H54 (cell line): ENCODE measurements around the gene CHAF1B.
A peak's percentile ranks its signal among the peaks of the same experiment; 100 is the strongest.

Experiments used
- DNase-seq: peaks from one replicate; pipeline ENCODE4 v3.0.0; 2011; ENCODE audit warnings: low spot score, mixed read lengths; ENCODE audit not compliant: insufficient read length
- FAIRE-seq: peaks from 3 replicates; lab custom pipeline; 2011; peaks lifted over from hg19 to GRCh38; lab: Jason Lieb, UNC
- POLR2A ChIP-seq: IDR thresholded peaks from 2 replicates; pipeline ENCODE4 v1.6.1; 2011; ENCODE audit warnings: low read depth, mild to moderate bottlenecking, low read length

The CHAF1B gene

DNA sequence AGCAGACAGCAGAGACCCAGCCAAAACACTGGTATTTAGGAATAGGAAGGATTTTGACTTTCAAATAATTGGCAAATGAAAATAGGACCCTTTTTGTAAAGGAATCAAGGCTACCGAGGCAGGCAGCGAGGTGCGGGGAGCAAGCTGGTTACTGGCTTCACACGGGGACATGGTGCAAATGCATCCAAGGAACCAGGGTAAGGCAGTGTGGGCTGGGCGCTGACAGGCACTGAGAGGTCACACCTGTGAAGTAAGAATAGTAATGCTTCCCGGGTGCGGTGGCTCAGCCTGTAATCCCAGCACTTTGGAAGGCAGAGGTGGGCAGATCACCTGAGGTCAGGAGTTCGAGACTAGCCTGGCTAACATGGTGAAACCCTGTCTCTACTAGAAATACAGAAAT is 15.5 kb downstream of the CHAF1B start:
- DNase-seq (no peak), FAIRE-seq (no peak)

GRCh38 chr21:36402339-36402738 is 17.1 kb downstream of the CHAF1B start:
- DNase-seq (no peak), FAIRE-seq (no peak)
- no peak for TF ChIP-seq POLR2A

More for the DNA sequence above, 15.5 kb downstream of the CHAF1B start:
- no peak for TF ChIP-seq POLR2A

DNA sequence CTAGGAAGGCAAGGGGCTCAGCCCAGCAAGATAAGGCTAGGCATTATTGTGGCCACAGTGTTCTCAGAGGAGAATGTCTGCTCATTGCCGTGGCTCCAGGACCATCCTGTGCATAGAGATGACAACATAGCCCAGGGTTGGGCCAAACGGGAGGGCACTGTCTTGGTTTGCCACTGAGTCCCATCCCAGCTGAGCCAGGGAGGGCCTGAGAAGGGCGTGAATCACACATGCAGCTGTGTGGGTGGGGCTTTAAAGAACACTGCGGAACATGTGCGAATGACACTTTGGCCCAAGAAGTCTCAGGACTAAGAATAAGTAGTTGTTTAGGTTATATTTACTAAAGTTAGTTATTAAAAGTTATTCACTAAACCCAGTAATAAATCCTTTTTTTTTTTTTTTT is 18.5 kb downstream of the CHAF1B start:
- no peak for DNase-seq
- FAIRE-seq = no peak
- TF ChIP-seq POLR2A = no peak

DNA sequence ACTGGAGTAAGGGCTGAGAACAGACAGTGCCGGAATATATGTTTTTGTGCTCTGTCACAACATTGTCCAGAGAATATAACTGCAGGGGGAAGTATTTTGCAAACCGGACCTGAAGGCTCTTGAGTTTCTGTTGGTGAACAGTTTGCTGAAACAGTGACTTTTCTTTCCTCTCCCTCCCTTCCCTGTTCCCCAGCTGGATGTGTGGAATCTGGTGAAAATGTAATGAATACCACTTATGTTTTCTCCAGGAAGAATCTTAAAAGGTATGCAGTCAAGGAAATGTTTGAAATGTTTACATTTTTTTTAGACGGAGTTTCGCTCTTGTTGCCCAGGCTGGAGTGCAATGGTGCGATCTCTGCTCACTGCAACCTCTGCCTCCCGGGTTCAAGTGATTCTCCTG is 23.4 kb downstream of the CHAF1B start:
- DNase-seq (no peak), FAIRE-seq (no peak)
- TF ChIP-seq POLR2A = no peak

DNA sequence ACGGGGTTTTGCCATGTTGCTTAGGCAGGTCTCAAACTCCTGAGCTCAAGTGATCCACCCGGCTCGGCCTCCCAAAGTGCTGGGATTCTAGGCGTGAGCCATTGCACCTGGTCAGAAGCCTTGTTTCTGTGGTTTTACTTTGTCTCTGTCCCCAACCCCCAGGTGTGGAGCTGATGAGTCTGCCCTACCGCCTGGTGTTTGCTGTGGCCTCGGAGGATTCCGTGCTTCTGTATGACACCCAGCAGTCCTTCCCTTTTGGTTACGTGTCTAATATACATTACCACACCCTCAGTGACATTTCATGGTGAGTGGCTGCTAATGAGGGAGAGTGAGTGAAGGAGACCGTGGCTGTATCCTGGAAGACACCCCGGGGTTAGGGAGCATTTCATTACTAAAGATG is 26.1 kb downstream of the CHAF1B start:
- TF ChIP-seq POLR2A = no peak
- FAIRE-seq = no peak
- DNase-seq = no peak

DNA sequence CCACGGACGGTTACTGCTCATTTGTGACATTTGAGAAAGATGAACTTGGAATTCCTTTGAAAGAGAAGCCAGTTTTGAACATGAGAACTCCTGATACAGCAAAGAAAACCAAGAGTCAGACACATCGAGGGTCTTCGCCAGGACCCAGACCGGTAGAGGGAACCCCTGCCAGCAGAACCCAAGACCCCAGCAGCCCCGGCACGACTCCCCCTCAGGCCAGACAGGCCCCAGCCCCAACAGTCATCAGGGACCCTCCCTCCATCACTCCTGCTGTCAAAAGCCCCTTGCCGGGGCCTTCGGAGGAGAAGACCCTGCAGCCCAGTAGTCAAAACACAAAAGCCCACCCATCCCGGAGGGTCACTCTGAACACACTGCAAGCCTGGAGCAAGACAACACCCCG is 27.7 kb downstream of the CHAF1B start:
- DNase-seq (no peak), FAIRE-seq (no peak)
- no peak for TF ChIP-seq POLR2A

DNA sequence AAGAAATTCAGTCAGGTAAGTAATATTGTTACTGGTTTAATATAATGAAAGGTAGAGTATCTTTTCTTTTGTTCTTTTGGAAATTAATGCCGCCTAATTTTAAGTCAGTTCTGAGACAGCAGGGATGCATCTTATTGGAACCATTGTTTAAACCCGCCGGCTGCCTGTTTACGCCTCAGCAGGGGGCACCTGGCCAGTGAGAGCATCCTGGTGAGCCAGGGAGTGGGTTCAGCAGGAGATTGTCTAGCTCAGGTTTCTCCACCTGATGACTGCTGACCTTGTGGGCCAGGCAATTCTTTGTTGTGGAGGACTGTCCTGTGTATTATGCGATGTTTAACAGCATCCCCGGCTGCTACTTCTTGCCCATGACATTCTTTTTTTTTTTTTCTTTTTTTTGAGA is 30.2 kb downstream of the CHAF1B start:
- DNase-seq = no peak
- no peak for FAIRE-seq

DNA sequence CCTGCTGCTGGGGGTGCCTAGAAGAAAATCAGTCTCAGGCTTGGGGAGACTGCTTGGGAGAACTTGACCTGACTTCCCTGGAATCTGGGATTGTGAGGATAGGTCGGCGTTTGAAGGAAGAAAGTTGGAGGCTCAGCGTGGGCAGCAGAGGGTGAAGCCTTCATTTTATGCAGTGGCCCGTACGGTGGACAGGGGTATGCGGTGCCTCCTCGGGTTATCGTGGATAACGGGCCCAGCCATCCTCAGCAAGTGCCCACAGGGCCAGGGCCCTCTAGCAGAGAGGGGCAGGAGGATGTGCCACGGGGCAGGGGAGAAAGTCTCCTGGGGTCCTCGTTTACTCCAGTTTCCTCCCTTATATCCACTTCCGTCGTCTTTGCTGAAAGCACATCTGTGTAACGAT is 34.0 kb downstream of the CHAF1B start:
- no peak for DNase-seq
- no peak for TF ChIP-seq POLR2A
- FAIRE-seq = no peak

More for the DNA sequence above, 30.2 kb downstream of the CHAF1B start:
- no peak for TF ChIP-seq POLR2A

GRCh38 chr21:36419996-36420395 is 34.8 kb downstream of the CHAF1B start:
- DNase-seq (peak; percentile 86), FAIRE-seq (peak; percentile 45)
- no peak for TF ChIP-seq POLR2A

DNA sequence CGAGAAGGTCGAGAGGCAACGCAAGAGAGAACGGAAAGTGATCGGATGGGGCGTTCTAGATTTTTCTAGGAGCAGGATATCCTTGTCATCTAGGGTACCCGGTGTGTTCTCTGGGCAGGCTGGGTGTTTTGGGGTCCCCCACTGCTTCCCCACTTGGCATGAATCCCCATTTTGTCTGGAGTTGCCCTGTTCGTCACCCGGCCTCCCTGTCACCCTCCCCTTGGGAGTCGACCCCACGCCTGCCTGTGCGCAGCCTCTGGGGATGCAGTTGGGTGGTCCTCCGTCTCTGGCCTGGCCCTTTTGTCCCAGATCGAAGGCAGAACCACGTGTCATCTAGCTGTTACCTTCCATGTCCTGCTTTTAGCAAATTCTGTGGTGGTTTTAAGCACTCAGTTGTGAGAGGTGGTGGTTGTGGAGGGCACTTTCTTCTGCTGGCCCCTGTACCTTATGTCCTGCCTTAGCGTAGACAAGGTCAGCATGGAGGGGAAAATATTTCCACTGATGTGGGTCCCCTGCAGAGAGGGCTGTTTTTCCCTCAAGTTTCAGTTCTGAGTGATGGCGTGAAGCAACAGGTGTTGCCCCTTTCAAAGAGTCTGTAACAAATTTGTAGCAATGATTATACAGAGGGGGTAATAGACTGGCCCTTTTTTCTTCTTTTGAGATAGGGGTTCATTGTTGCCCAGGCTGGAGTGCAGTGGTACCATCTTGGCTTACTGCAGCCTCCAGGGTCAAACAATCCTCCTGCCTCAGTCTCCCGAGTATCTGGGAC is 35.6 kb downstream of the CHAF1B start:
- DNase-seq (no peak), FAIRE-seq (no peak)
- no peak for TF ChIP-seq POLR2A

GRCh38 chr21:36422279-36423098 is 37.3 kb downstream of the CHAF1B start:
- FAIRE-seq (no peak), DNase-seq (peak; percentile 81)
- no peak for TF ChIP-seq POLR2A

GRCh38 chr21:36423771-36424433 is 38.7 kb downstream of the CHAF1B start:
- DNase-seq = no peak
- TF ChIP-seq POLR2A = no peak
- no peak for FAIRE-seq

GRCh38 chr21:36424592-36424991 is 39.4 kb downstream of the CHAF1B start:
- FAIRE-seq (no peak), DNase-seq (no peak)
- no peak for TF ChIP-seq POLR2A

GRCh38 chr21:36425286-36425685 is 40.1 kb downstream of the CHAF1B start:
- TF ChIP-seq POLR2A = no peak
- FAIRE-seq (no peak), DNase-seq (no peak)

DNA sequence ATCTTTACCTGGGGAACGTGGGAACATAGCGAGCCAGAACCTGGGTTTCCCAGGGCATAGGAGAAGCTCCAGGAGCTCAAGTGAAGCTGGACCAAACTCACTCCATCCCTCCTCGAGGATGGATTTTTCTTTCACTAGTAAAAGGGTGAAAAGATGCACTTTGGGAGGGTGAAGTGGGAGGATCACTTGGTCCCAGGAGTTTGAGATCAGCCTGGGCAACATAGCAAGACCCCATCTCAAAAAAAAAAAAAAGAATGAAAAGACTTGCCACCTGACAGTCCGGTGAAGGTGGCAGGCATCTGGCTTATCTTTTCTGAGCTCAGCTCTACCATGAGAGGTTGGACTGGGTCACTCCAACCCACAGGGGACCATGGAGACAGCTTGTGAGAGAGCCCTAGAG is 42.3 kb downstream of the CHAF1B start:
- DNase-seq = no peak
- no peak for FAIRE-seq
- TF ChIP-seq POLR2A = no peak
